NCI-H345 (cell line): Measurements from ENCODE around the gene CELA3A.
"Not testable (repeated sequence)": the region's sequence is repeated elsewhere in the genome, so short reads cannot be mapped to it uniquely, and the experiment has no call there.

ENCODE experiments used
- DNase-seq: peaks from one replicate; lab custom pipeline; 2025; lab: John Stamatoyannopoulos, UW

CELA3A gene, protein sequence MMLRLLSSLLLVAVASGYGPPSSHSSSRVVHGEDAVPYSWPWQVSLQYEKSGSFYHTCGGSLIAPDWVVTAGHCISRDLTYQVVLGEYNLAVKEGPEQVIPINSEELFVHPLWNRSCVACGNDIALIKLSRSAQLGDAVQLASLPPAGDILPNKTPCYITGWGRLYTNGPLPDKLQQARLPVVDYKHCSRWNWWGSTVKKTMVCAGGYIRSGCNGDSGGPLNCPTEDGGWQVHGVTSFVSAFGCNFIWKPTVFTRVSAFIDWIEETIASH

DNA sequence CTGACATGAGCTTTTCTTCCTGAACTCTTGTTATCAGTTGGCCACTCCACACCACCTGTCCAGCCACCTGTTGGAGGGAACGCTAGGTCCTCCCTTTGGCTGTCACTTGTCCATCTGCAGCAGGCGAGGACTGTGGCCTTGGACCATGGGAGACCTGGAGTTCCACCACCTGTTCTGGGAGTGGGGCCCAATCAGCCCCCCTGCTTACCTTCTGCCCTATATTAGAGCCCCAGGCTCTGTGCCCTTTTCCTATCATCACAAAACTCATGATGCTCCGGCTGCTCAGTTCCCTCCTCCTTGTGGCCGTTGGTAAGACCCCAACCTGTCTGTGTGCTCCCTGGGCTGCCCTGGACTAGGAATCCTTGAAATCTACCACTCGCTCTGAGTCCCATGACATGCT lies at the start of gene CELA3A:
TSS of gene CELA3A (plus strand) at position 249 of the 400 bp plus-strand sequence. CDS start at position 267, 18 bp downstream.
- DNase-seq: no peak

- no peak for DNase-seq
Measured at GRCh38 chr1:21952786-21953520, 48.5 kb upstream of the CELA3A start.

DNA sequence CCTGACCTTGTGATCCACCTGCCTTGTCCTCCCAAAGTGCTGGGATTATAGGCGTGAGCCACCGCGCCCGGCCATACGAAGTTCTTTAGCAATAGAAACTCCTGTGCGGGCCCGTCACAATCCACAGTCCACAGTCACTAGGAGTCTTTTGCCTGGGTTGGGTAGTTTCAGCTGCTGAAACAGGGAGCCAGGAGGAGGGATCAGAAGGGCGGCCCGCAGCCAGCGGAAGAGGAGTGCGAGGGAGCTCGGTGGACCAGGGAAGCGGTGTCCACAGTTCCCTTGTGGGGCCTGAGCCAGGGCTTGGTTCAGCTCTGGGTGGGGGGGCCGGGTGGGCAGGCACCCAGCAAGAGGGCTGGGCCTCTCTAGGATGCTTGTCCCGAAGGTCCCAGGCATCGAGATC lies 46.4 kb upstream of the CELA3A start:
- DNase-seq: no peak

DNA sequence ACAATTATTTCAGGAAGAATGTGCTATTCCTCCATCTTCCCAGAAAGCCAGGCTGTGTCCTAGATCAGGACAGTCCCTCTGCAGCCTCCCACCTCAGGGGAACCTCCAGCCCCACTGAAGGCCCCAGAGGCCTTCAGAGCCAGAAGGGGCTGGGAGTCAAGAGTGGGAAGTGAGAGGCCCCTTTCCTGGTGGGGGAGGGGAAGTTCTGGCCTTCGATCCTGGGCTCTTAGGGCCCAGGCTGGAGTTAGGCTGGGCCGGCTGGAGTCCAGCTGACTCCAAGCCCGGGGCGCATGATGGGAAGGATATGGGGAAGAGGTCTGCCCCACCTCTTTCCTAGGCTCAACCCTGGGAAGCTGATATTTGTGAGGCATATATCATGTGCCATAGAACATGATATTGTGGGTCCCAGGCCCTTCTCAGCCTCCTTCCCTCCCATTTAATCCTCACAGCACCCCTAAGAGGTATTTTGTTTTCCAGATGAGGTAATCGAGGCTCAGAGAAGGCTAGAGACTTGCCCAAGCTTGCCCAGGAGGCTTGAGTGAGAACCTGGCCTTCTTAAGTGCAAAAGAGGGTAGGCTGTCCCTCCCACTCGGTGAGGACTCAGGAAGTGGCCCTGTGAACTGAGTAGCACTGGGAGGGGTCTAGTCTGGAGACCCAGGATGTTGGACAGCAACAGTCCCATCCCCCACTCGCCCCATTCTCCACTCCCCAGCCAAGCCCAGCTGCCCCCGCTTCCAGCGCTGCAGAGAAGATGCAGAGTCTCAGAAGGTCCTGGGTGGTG lies 45.8 kb upstream of the CELA3A start:
- DNase-seq: no peak

- no peak for DNase-seq
Measured at GRCh38 chr1:21956720-21957552, 44.5 kb upstream of the CELA3A start.

- DNase-seq: no peak
Measured at GRCh38 chr1:21961337-21961736, 40.1 kb upstream of the CELA3A start.

DNA sequence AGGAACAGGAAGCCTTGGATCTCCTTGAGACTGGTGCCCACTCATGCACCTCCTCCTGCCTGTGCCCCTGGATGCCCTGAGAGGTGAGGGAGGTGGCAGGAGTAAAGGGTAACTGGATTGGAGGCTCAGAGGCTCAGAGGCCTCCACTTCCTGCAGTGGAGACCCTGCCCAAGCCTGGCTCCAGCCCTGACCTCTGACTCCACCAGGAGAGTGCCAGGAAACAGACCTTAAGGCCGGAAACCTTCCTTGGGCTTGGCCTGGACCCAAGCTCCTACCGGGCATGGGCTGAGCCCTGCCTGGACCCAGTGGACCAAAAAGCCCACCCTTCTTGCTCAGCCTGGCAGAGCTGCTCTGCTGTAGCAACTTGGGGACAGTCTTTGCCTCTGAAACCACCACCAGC lies 39.7 kb upstream of the CELA3A start:
- no peak for DNase-seq

DNA sequence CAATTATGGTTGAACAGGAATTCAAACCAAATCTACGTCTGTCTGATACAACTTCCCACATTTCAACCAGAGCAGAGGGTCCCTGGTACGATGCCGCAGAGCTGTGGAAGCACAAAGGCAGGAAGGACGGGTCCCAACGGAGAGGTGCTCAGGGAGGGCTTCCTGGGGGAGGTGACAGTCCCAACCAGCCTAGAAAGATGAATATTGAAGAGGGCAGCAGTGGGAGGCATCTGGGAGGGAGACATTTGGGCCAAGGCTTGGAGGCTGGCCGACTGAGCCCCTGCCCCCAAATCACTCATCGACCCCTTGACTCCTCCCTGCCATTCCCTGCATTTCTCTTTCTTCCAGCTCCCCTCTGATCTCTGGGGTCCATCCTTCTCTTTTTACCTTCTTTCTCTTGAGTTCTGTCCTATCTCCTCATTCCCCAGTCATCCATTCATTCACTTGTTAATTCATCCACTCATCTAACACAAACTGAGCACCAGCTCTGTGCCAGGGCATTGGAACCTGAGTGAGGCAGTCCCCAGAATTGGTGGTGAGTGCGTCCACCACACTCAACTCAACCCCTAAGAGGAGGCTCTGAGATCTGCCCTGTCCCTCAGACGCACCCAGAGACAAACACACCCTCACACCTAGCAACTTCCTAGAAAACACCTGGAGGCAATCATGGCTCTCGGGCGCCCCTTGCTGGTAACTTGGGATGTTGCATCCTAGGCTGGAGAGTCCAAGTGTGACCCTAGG lies 37.8 kb upstream of the CELA3A start:
- DNase-seq: peak; percentile 68

DNA sequence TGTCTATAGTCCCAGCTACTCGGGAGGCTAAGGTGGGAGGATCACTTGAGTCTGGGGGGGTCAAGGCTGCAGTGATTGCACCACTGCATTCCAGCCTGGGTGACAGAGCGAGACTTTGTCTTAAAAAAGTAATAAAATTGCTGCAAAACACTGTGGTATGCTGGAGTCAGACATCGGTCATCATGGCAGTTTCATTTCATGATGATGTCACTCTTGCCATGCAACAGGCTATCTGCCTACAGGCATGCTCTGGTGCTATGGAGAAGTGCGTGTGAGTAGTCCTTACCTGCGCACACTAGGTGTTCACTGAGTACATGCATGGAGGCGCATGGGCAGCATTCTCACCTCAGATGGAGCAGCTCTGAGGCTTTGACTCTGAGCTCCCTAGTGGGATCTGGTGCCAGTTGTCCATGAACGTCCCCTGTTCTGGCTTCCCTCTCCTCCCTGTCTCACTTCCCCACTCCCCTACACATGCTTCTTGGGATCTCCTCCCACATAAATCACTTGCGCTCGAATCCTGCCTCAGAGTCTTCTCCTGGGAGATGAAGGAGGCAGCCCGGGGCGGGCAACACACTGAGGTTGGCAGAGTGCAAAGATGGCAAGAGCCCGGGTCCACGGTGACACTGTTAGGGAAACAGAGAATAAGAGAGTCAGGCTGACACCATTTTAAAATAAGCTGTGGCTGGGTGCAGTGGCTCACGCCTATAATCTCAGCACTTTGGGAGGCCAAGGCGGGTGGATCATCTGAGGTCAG lies 35.0 kb upstream of the CELA3A start:
- DNase-seq: no peak

DNA sequence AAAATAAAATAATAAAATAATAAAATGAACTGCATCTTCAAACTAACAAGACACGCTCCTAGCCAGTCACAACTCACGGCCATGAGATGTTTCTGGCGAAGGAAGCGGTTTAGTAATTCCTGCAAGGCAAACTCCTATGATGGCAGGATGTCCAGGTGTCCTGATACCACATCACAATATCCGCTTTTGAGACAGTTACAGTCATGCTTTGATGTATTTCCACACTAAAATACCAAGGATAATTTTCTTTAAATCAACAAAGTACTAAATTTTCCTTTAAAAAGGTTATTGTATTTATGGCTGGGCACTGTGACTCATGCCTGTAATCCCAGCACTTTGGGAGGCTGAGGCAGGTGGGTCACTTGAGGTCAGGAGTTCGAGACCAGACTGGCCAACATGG lies 34.2 kb upstream of the CELA3A start:
- DNase-seq: not testable (repeated sequence)

DNA sequence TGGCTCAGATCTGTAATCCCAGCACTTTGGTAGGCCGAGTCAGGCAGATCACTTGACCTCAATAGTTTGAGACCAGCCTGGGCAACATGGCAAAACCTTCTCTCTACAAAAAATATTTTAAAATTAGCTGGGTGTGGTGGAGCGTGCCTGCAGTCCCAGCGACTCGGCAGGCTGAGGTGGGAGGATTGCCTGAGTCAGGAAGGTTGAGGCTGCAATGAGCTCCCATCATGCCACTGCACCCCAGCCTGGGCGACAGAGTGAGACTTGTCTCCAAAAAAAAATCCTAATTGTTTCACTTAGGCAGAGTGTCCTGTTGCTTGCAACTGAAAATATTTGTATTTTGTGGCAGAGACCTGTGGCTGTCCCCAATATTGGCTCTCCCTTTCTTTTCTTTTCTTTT lies 32.4 kb upstream of the CELA3A start:
- DNase-seq: not testable (repeated sequence)

DNA sequence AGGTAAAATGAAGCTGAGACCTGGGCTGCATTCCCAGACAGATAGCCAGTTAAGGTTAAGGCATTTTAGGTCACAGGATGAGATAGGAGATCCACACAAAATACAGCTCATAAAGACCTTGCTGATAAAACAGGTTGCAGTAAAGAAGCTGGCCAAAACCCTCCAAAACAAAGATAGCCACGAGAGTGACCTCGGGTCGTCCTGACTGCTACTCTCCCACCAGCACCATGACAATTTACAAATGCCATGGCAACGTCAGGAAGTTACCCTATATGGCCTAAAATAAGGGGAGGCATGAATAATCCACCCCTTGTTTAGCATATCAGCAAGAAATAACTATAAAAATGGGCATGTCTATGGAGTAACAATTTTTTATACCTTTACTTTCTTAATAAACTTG lies 30.9 kb upstream of the CELA3A start:
- not testable (repeated sequence) for DNase-seq

GRCh38 chr1:21972973-21973441 lies 28.4 kb upstream of the CELA3A start:
- DNase-seq: not testable (repeated sequence)

- DNase-seq: not testable (repeated sequence)
Measured at GRCh38 chr1:21973948-21974347, 27.5 kb upstream of the CELA3A start.

DNA sequence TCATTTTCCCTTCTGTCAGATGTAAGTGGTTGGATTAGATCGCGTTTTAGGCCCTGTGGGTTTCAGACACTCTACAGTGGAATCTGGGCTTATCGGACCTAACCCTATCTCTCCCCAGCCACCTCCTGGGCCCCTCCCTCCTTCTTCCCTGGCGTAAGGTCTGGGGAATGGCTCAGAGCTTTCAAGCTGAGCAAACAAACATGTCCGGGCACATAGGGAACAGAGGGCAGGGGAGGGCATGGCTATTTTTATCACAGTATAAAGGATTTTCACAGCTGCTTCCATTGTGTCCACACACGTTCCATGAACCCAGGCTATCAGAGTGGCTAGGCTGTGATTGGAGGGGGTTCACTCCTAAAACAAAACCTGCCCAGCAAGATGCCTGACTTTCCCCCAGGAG lies 26.8 kb upstream of the CELA3A start:
- peak; percentile 16 for DNase-seq

DNA sequence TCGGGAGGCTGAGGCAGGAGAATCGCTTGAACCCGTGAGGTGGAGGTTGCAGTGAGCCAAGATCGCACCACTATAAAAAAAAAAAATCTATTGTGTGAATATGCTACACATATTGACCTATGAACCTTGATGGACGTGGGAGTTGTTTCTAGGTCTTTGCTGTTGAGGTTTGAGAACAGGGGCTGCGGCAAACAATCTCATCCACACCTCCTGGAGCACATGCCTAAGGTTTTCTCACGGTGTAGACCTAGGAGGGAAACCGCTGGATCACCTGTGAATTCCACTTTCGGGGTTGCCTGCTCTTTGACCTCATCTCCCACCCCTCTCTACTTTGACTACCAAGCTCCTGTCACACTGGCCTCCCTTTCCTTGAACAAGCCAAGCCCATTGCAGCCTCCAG lies 26.2 kb upstream of the CELA3A start:
- DNase-seq: not testable (repeated sequence)

DNA sequence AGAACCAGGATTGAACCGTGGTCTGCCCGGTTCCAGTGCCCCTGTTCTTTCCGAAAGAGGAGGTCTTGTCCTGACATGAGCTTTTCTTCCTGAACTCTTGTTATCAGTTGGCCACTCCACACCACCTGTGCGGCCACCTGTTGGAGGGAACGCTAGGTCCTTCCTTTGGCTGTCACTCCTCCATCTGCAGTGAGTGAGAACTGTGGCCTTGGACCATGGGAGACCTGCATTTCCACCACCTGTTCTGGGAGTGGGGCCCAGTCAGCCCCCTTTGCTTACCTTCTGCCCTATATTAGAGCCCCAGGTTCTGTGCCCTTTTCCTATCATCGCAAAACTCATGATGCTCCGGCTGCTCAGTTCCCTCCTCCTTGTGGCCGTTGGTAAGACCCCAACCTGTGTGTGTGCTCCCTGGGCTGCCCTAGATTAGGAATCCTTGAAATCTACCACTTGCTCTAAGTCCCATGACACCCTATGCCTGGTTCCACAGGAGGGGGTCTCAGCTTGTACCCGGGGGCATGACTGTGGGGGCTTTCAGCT lies 24.7 kb upstream of the CELA3A start, which contains the start of gene CELA3B:
TSS of gene CELA3B (plus strand) at position 320 of the 537 bp plus-strand sequence. CDS start at position 338, 18 bp downstream.
- DNase-seq: not testable (repeated sequence)

GRCh38 chr1:21978209-21978608 lies 23.2 kb upstream of the CELA3A start:
- DNase-seq: not testable (repeated sequence)

GRCh38 chr1:21980515-21981220 lies 20.8 kb upstream of the CELA3A start:
- DNase-seq: not testable (repeated sequence)
